Transverse colon (tissue), 3 donors: Measurements from ENCODE around the gene VENTX.

Experiments used
- POLR2A ChIP-seq: fragments of 450-650 bp; IDR thresholded peaks from one replicate; pipeline ENCODE4 v1.6.1; 2016; ENCODE audit warnings: antibody characterized with exemption, mild to moderate bottlenecking, moderate library complexity
- TF ChIP-seq, protein P1 (sequence below), 5 experiments: fragments of 200-600 bp in 3 of 5; fragments of 450-650 bp in 2 of 5; sonication (generic) in 3 of 5; IDR thresholded peaks; 1 replicate in 2 of 5; 2 replicates in 3 of 5; pipeline ENCODE4 v1.5.1; 2016 to 2017; ENCODE audit warnings: antibody characterized with exemption in 5 of 5, inconsistent platforms in 3 of 5, mild to moderate bottlenecking in 2 of 5, moderate library complexity in 1 of 5

GRCh38 chr10:133198206-133198605, 39.4 kb upstream of the VENTX start:
- TF ChIP-seq, protein P1, sequence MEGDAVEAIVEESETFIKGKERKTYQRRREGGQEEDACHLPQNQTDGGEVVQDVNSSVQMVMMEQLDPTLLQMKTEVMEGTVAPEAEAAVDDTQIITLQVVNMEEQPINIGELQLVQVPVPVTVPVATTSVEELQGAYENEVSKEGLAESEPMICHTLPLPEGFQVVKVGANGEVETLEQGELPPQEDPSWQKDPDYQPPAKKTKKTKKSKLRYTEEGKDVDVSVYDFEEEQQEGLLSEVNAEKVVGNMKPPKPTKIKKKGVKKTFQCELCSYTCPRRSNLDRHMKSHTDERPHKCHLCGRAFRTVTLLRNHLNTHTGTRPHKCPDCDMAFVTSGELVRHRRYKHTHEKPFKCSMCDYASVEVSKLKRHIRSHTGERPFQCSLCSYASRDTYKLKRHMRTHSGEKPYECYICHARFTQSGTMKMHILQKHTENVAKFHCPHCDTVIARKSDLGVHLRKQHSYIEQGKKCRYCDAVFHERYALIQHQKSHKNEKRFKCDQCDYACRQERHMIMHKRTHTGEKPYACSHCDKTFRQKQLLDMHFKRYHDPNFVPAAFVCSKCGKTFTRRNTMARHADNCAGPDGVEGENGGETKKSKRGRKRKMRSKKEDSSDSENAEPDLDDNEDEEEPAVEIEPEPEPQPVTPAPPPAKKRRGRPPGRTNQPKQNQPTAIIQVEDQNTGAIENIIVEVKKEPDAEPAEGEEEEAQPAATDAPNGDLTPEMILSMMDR (IDR thresholded peaks at IDR 0.05), result no peak
- TF ChIP-seq POLR2A, result no peak
